LNCaP clone FGC (cell line): Measurements from ENCODE around the gene ERH.

ENCODE experiments used
- DNase-seq: peaks from one replicate; pipeline ENCODE4 v3.0.0-alpha.2; 2011; ENCODE audit warnings: low read depth
- H3K4me3 ChIP-seq: 2 replicates; pipeline ENCODE4 v1.5.1; 2011; ENCODE audit warnings: mild to moderate bottlenecking, low read depth, low read length, control low read depth
- TF ChIP-seq, protein P1 (sequence below): IDR thresholded peaks from 2 replicates; pipeline ENCODE4 v1.5.1; 2012; ENCODE audit warnings: mild to moderate bottlenecking; ENCODE audit not compliant: control insufficient read depth, insufficient read depth; ENCODE audit errors: extremely low read depth

Gene ERH

DNA sequence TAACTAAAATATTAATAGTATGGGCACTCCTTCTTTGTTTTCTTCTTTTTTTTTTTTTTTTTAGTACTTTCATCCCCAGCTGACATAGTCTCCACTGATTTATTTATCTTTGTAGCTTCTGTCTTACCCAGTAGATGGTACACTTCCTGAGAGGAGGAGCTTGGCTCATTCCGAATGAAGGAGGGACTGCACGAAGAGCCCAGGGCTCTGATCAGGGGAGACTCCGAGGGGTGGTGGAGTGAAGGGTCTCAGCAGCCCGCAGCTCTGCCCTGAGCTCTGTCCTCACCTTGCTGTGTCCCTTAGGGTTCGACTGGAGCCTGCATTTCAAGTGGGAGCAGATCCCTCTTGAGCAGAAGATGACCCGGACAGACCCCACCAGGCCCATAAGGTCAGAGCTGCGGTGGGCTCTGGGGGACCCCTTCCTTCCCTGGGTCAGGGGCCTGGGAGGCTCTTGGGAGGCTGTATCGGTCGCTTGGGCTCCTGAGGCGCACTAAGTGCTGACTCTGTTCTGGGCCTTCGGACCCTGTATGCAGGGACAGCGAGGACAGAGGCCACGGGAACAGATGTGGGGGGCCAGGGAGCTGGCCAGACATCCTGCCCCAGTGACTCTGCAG is 65.2 kb downstream of the ERH start:
- H3K4me3 ChIP-seq = no peak overlapping the region
- TF ChIP-seq, protein P1, sequence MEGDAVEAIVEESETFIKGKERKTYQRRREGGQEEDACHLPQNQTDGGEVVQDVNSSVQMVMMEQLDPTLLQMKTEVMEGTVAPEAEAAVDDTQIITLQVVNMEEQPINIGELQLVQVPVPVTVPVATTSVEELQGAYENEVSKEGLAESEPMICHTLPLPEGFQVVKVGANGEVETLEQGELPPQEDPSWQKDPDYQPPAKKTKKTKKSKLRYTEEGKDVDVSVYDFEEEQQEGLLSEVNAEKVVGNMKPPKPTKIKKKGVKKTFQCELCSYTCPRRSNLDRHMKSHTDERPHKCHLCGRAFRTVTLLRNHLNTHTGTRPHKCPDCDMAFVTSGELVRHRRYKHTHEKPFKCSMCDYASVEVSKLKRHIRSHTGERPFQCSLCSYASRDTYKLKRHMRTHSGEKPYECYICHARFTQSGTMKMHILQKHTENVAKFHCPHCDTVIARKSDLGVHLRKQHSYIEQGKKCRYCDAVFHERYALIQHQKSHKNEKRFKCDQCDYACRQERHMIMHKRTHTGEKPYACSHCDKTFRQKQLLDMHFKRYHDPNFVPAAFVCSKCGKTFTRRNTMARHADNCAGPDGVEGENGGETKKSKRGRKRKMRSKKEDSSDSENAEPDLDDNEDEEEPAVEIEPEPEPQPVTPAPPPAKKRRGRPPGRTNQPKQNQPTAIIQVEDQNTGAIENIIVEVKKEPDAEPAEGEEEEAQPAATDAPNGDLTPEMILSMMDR = no peak
- no peak for DNase-seq

DNA sequence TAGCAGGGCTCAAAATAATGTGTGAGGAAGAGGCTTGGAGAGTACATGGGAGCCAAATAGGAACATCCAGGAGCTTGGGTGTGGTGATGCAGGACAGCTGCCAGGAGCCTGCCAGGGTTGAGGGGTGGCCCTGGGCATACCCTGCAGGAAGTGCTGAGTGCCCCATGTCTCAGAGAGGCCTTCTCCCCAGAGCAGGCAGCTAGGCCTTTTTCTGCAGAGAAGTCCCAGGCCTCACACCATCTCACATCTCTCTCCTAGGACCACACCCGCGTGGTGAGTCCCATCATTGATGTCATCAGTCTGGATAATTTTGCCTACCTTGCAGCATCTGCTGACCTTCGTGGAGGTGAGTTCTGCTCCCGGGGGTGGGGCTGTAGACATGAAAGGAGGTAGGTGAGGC is 66.9 kb downstream of the ERH start:
- no peak overlapping the region for H3K4me3 ChIP-seq
- TF ChIP-seq, protein P1 = no peak
- no peak for DNase-seq
